Hepatocyte (in vitro differentiated cells): ENCODE measurements around the gene TNS3.

Experiments used
- EZH2 ChIP-seq: fragments of 200-600 bp; sonication (generic); IDR thresholded peaks from 2 replicates; pipeline ENCODE4 v1.6.1; 2016; ENCODE audit warnings: antibody characterized with exemption, mild to moderate bottlenecking, borderline replicate concordance
- TF ChIP-seq, protein P1 (sequence below): fragments of 200-600 bp; sonication (generic); IDR thresholded peaks from 2 replicates; pipeline ENCODE4 v1.5.1; 2016; ENCODE audit warnings: antibody characterized with exemption, mild to moderate bottlenecking; ENCODE audit not compliant: poor library complexity

DNA sequence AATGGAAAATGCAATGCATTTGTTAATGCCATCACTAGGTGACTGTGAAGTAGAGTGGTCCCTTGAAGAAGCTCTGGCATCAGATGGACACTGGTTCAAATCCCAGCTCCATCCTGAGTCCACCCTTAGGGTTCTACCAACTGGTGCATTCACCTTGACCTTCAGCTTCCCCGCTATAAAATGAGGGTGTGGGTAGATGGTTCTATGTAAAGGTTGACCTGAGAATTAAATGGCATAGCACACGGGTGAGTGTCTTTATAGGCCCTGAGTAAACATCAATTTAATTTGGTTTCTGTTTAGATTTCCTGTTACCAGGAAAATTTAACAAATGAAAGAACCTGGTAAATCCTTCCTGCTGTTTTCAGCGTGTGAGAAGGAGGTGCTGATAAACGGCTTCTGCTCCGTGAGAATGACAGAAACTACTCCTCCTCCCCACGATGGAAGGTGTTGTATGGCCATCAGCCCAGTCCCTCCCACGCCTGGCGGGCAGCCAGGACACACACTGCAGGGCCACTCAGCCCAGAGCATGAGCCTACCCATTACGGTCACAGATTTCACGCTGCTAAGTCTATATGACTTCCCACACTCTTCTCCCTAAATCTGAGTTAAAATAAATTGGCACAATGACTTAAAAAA is 210.1 kb downstream of the TNS3 start:
- TF ChIP-seq, protein P1, sequence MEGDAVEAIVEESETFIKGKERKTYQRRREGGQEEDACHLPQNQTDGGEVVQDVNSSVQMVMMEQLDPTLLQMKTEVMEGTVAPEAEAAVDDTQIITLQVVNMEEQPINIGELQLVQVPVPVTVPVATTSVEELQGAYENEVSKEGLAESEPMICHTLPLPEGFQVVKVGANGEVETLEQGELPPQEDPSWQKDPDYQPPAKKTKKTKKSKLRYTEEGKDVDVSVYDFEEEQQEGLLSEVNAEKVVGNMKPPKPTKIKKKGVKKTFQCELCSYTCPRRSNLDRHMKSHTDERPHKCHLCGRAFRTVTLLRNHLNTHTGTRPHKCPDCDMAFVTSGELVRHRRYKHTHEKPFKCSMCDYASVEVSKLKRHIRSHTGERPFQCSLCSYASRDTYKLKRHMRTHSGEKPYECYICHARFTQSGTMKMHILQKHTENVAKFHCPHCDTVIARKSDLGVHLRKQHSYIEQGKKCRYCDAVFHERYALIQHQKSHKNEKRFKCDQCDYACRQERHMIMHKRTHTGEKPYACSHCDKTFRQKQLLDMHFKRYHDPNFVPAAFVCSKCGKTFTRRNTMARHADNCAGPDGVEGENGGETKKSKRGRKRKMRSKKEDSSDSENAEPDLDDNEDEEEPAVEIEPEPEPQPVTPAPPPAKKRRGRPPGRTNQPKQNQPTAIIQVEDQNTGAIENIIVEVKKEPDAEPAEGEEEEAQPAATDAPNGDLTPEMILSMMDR, result no peak
- TF ChIP-seq EZH2, result no peak
